ENCODE results near the gene CNTNAP2. TPM values are rescaled to one million over a fixed set of nuclear protein-coding genes. Genes with fewer than 3 reads are reported as not detected.

The CNTNAP2 gene
- total RNA-seq, 1 donor, result 7.6 TPM

- DNase-seq (ENCODE audit: insufficient read length, low spot score, missing footprints), result no peak
- TF ChIP-seq CTCF (IDR thresholded peaks at IDR 0.05; ENCODE audit: extremely low read depth, low read depth, low read length), result no peak
- no peak overlapping the region for H3K4me3 ChIP-seq (ENCODE audit: insufficient read depth, low read length)
- no peak overlapping the region for H3K27ac ChIP-seq (ENCODE audit: low read depth, low read length)
- no peaks in the 10 kb centered on the region for H3K79me2 ChIP-seq (ENCODE audit: insufficient read depth, low read length)
- H3K4me2 ChIP-seq (ENCODE audit: insufficient read depth, low read length), result no peak overlapping the region
- no peaks in the 10 kb centered on the region for H3K9me3 ChIP-seq (ENCODE audit: low read depth, low read length)
- no peaks in the 10 kb centered on the region for H4K20me1 ChIP-seq (ENCODE audit: insufficient read depth, low read length)
- H3K4me1 ChIP-seq (ENCODE audit: insufficient read depth, low read length), result no peaks in the 10 kb centered on the region
- no peak overlapping the region for H2AFZ ChIP-seq (ENCODE audit: low read length)
- no peaks in the 10 kb centered on the region for H3K36me3 ChIP-seq (ENCODE audit: insufficient read depth, low read length)
- H3K27me3 ChIP-seq (ENCODE audit: insufficient read depth, low read length), result no peaks in the 10 kb centered on the region
Observed at GRCh38 chr7:148014541-148014940, 1897.9 kb downstream of the CNTNAP2 start.

DNA sequence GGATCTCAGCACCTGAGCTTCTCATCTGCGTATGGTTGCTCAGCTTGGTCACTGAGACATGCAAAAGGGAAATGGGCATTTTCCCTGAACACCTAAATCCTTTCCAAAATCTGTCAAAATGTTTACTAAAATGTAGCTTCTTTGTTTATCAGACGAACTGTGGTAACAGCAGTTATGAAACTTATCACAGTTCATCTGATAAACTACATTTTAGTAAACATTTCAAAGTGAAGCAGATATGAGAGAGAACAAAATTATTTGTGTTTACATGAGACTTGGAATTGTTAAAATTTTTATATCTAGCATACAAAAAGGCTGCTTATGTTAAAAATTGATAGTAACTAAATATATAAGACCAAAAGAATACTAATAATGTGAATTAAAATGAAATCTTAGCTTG lies 1900.5 kb downstream of the CNTNAP2 start:
- Histone ChIP-seq H3K79me2 (ENCODE audit: insufficient read depth, low read length) (no peaks in the 10 kb centered on the region), H4K20me1 (ENCODE audit: insufficient read depth, low read length) (no peaks in the 10 kb centered on the region), H3K27me3 (ENCODE audit: insufficient read depth, low read length) (no peaks in the 10 kb centered on the region), H3K27ac (ENCODE audit: low read depth, low read length) (no peak overlapping the region), H3K4me3 (ENCODE audit: insufficient read depth, low read length) (no peak overlapping the region), H3K36me3 (ENCODE audit: insufficient read depth, low read length) (no peaks in the 10 kb centered on the region), H3K4me2 (ENCODE audit: insufficient read depth, low read length) (no peak overlapping the region), H2AFZ (ENCODE audit: low read length) (no peak overlapping the region), H3K9me3 (ENCODE audit: low read depth, low read length) (no peaks in the 10 kb centered on the region), H3K4me1 (ENCODE audit: insufficient read depth, low read length) (no peaks in the 10 kb centered on the region)
- no peak for DNase-seq (ENCODE audit: insufficient read length, low spot score, missing footprints)
- no peak for TF ChIP-seq CTCF (IDR thresholded peaks at IDR 0.05; ENCODE audit: extremely low read depth, low read depth, low read length)

GRCh38 chr7:148020679-148021078 lies 1904.1 kb downstream of the CNTNAP2 start:
- H3K9me3 ChIP-seq (ENCODE audit: low read depth, low read length), result no peaks in the 10 kb centered on the region
- no peak for DNase-seq (ENCODE audit: insufficient read length, low spot score, missing footprints)
- H3K4me3 ChIP-seq (ENCODE audit: insufficient read depth, low read length), result no peak overlapping the region
- H2AFZ ChIP-seq (ENCODE audit: low read length), result no peak overlapping the region
- no peak overlapping the region for H3K4me2 ChIP-seq (ENCODE audit: insufficient read depth, low read length)
- H3K27me3 ChIP-seq (ENCODE audit: insufficient read depth, low read length), result no peaks in the 10 kb centered on the region
- H4K20me1 ChIP-seq (ENCODE audit: insufficient read depth, low read length), result no peaks in the 10 kb centered on the region
- no peak overlapping the region for H3K27ac ChIP-seq (ENCODE audit: low read depth, low read length)
- H3K79me2 ChIP-seq (ENCODE audit: insufficient read depth, low read length), result no peaks in the 10 kb centered on the region
- no peaks in the 10 kb centered on the region for H3K4me1 ChIP-seq (ENCODE audit: insufficient read depth, low read length)
- no peak for TF ChIP-seq CTCF (IDR thresholded peaks at IDR 0.05; ENCODE audit: extremely low read depth, low read depth, low read length)
- H3K36me3 ChIP-seq (ENCODE audit: insufficient read depth, low read length), result no peaks in the 10 kb centered on the region

DNA sequence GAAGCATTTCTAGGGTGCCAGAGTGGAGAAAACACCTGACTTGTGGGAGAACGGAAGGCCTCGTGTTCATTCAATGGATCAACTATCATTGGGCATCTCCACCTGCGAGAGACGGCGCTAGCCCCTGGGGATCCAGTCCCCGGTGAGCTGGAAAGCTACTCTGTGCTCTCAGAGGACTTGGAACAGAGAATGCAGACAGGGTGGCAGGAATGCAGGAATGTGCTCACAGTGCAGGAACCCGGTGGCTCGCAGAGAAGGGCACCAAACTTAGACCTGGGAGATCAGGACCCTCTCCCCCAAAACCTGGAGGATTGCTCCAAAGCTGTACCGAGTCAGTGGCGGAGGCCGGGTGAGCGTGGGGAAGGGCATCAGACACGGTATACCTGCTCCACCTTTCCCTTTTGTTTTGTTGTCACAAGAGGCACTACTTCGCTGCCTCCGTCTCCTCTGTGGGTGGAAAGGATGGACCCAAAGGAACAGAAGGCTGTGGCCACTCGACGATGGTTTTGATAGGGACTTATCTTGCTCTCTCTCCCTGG lies 1905.0 kb downstream of the CNTNAP2 start:
- H2AFZ ChIP-seq (ENCODE audit: low read length), result no peak overlapping the region
- no peaks in the 10 kb centered on the region for H3K79me2 ChIP-seq (ENCODE audit: insufficient read depth, low read length)
- no peaks in the 10 kb centered on the region for H3K27me3 ChIP-seq (ENCODE audit: insufficient read depth, low read length)
- no peak overlapping the region for H3K4me2 ChIP-seq (ENCODE audit: insufficient read depth, low read length)
- no peaks in the 10 kb centered on the region for H4K20me1 ChIP-seq (ENCODE audit: insufficient read depth, low read length)
- H3K9me3 ChIP-seq (ENCODE audit: low read depth, low read length), result no peaks in the 10 kb centered on the region
- H3K4me3 ChIP-seq (ENCODE audit: insufficient read depth, low read length), result no peak overlapping the region
- H3K4me1 ChIP-seq (ENCODE audit: insufficient read depth, low read length), result no peaks in the 10 kb centered on the region
- no peaks in the 10 kb centered on the region for H3K36me3 ChIP-seq (ENCODE audit: insufficient read depth, low read length)
- no peak for TF ChIP-seq CTCF (IDR thresholded peaks at IDR 0.05; ENCODE audit: extremely low read depth, low read depth, low read length)
- no peak for DNase-seq (ENCODE audit: insufficient read length, low spot score, missing footprints)
- no peak overlapping the region for H3K27ac ChIP-seq (ENCODE audit: low read depth, low read length)
